Breast epithelium (tissue), 4 donors: ENCODE results near the gene SAXO1. TPM values are rescaled to one million over a fixed set of nuclear protein-coding genes. Genes with fewer than 3 reads are reported as not detected.

Experiments used
- DNase-seq, 2 donors: peaks; one replicate each; pipeline ENCODE4 v3.0.0-alpha.2; 2019; ENCODE audit warnings: low spot score in 2 of 2
- H3K27ac ChIP-seq, 2 donors: fragments of 200-600 bp; sonication (generic) in 1 of 2; one replicate each; pipeline ENCODE4 v1.5.1; 2016 to 2019; ENCODE audit warnings: mild to moderate bottlenecking in 1 of 2
- H3K27me3 ChIP-seq, 2 donors: fragments of 200-600 bp; sonication (generic) in 1 of 2; one replicate each; pipeline versions ENCODE4 v1.5.1 to v1.6.0; 2017 to 2019; ENCODE audit warnings: control low read depth in 1 of 2, mild to moderate bottlenecking in 1 of 2
- H3K36me3 ChIP-seq: fragments of 200-600 bp; one replicate; pipeline ENCODE4 v1.5.1; 2019
- H3K4me1 ChIP-seq, 2 donors: fragments of 200-600 bp; sonication (generic); one replicate each; pipeline ENCODE4 v1.5.1; 2016 to 2019; ENCODE audit warnings: control low read depth in 1 of 2
- H3K4me3 ChIP-seq, 3 donors: fragments of 200-600 bp; sonication (generic); 1 replicate in 2 of 3; 2 replicates in 1 of 3; pipeline ENCODE4 v1.5.1; 2016 to 2019; ENCODE audit warnings: mild to moderate bottlenecking in 3 of 3, moderate library complexity in 2 of 3
- H3K9me3 ChIP-seq, 2 donors: fragments of 200-600 bp; sonication (generic) in 1 of 2; one replicate each; pipeline ENCODE4 v1.5.1; 2016 to 2019; ENCODE audit warnings: control low read depth in 1 of 2
- POLR2A ChIP-seq: fragments of 450-650 bp; IDR thresholded peaks from one replicate; pipeline ENCODE4 v1.6.1; 2016; ENCODE audit warnings: antibody characterized with exemption, mild to moderate bottlenecking, moderate library complexity
- POLR2AphosphoS5 ChIP-seq, 3 donors: sonication (generic); formaldehyde crosslinking; IDR thresholded peaks; one replicate each; pipeline ENCODE4 v1.6.1; 2017; ENCODE audit warnings: antibody characterized with exemption in 3 of 3
- intact Hi-C: fragments of 100-400 bp; cut with DNase I; formaldehyde crosslinking; loops from one replicate; pipeline ENCODE4 v1.15.1; 2023; ENCODE audit warnings: low total_unique reads
- total RNA-seq, 3 donors: library from RNA; depleted of rRNA; stranded (reverse); fragments of >200 nt; gene quantifications; one replicate each; pipeline ENCODE4 v1.1.0, GENCODE V29; 2016
- TF ChIP-seq, protein P1 (sequence below), 3 donors: fragments of 450-650 bp; IDR thresholded peaks; one replicate each; pipeline ENCODE4 v1.5.1; 2016 to 2017; ENCODE audit warnings: antibody characterized with exemption in 3 of 3, mild to moderate bottlenecking in 3 of 3, moderate library complexity in 3 of 3

SAXO1 gene
- total RNA-seq, 3 donors from 2014 or later, result 0.16 to 0.29 TPM; not detected in 1

DNA sequence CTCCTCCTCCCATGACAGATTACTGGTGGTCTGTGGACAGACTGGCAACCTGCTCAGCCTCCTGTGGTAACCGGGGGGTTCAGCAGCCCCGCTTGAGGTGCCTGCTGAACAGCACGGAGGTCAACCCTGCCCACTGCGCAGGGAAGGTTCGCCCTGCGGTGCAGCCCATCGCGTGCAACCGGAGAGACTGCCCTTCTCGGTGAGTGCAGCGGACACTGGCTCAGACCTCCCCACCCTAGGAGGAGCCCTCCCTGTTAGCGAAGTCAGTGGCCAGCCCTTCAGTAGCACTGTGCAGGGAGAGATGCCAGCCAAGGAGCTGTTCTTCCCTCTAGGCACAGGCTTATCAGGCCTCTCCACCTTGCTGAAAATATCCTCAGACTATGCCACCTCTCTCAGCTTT lies 143.5 kb downstream of the SAXO1 start:
- H3K27me3 ChIP-seq, result no peaks in the 10 kb centered on the region
- TF ChIP-seq, protein P1, sequence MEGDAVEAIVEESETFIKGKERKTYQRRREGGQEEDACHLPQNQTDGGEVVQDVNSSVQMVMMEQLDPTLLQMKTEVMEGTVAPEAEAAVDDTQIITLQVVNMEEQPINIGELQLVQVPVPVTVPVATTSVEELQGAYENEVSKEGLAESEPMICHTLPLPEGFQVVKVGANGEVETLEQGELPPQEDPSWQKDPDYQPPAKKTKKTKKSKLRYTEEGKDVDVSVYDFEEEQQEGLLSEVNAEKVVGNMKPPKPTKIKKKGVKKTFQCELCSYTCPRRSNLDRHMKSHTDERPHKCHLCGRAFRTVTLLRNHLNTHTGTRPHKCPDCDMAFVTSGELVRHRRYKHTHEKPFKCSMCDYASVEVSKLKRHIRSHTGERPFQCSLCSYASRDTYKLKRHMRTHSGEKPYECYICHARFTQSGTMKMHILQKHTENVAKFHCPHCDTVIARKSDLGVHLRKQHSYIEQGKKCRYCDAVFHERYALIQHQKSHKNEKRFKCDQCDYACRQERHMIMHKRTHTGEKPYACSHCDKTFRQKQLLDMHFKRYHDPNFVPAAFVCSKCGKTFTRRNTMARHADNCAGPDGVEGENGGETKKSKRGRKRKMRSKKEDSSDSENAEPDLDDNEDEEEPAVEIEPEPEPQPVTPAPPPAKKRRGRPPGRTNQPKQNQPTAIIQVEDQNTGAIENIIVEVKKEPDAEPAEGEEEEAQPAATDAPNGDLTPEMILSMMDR (IDR thresholded peaks at IDR 0.05), result no peak
- no peak for TF ChIP-seq POLR2AphosphoS5 (IDR thresholded peaks at IDR 0.05)
- no peak for TF ChIP-seq POLR2A
- DNase-seq, result no peak
- no peak overlapping the region for H3K27ac ChIP-seq
- intact Hi-C loops, result no loop called here
- no peaks in the 10 kb centered on the region for H3K4me1 ChIP-seq
- no peak overlapping the region for H3K4me3 ChIP-seq
- H3K36me3 ChIP-seq, result no peaks in the 10 kb centered on the region
- peaks cover 0 to under 1% of the 10 kb centered on the region in 2 donors for H3K9me3 ChIP-seq

GRCh38 chr9:18888290-18888689 lies 144.7 kb downstream of the SAXO1 start:
- intact Hi-C loops, result no loop called here
- Histone ChIP-seq H3K9me3 (peaks cover 0 to under 1% of the 10 kb centered on the region in 2 donors), H3K4me3 (no peak overlapping the region), H3K36me3 (no peaks in the 10 kb centered on the region), H3K27me3 (no peaks in the 10 kb centered on the region), H3K27ac (no peak overlapping the region), H3K4me1 (no peaks in the 10 kb centered on the region)
- TF ChIP-seq POLR2A, result no peak
- no peak for TF ChIP-seq POLR2AphosphoS5 (IDR thresholded peaks at IDR 0.05)
- TF ChIP-seq, protein P1 (IDR thresholded peaks at IDR 0.05), result no peak
- DNase-seq, result no peak

DNA sequence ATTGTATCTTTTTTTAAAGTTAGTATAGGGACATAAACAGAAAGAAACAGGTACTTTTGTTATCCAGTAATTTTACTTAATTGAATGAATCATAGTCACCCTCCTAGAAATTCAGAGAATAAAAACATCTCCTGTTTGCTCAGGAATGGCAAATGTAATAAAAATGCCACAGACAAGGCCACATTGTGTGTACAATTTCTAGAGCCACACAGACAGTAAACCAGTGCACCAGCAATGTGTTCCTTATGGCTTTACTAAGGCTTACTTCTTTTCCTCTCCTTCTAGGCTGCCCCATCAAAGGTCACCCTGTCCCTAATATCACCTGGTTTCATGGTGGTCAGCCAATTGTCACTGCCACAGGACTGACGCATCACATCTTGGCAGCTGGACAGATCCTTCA lies 145.5 kb downstream of the SAXO1 start:
- peaks cover 0 to 5% of the 10 kb centered on the region in 2 donors for H3K9me3 ChIP-seq
- DNase-seq, result no peak
- no peaks in the 10 kb centered on the region for H3K4me1 ChIP-seq
- no peaks in the 10 kb centered on the region for H3K27me3 ChIP-seq
- intact Hi-C loops, result no loop called here
- TF ChIP-seq POLR2A (no peak), POLR2AphosphoS5 (IDR thresholded peaks at IDR 0.05) (no peak)
- TF ChIP-seq, protein P1 (IDR thresholded peaks at IDR 0.05), result no peak
- no peaks in the 10 kb centered on the region for H3K36me3 ChIP-seq
- no peak overlapping the region for H3K4me3 ChIP-seq
- no peak overlapping the region for H3K27ac ChIP-seq

DNA sequence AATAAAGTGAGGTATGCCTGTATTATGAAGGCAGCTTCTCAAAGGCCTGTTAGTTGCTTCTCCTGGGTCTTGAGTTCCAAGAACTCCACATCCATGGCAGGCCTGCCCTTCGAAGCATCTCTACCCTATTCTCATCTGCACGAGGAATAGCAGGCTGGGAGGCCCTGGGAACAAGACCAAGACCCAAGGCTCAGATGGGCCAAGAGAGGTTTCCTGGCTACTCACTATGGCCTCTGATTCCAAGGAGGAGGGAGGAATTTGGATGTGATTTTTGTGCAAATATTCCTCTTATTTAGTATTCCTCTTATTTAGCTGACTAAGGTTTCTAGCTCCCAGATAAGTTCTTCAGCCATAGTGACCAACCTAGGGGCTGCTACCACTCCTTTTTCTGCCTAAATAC lies 151.3 kb downstream of the SAXO1 start:
- TF ChIP-seq, protein P1 (IDR thresholded peaks at IDR 0.05), result no peak
- TF ChIP-seq POLR2A, result no peak
- no peak for TF ChIP-seq POLR2AphosphoS5 (IDR thresholded peaks at IDR 0.05)
- no peak for DNase-seq
- H3K27ac ChIP-seq, result no peak overlapping the region
- H3K9me3 ChIP-seq, result peaks cover 0 to 5% of the 10 kb centered on the region in 2 donors
- H3K27me3 ChIP-seq, result no peaks in the 10 kb centered on the region
- no peak overlapping the region for H3K4me3 ChIP-seq
- no peaks in the 10 kb centered on the region for H3K36me3 ChIP-seq
- intact Hi-C loops, result no loop called here
- no peaks in the 10 kb centered on the region for H3K4me1 ChIP-seq

DNA sequence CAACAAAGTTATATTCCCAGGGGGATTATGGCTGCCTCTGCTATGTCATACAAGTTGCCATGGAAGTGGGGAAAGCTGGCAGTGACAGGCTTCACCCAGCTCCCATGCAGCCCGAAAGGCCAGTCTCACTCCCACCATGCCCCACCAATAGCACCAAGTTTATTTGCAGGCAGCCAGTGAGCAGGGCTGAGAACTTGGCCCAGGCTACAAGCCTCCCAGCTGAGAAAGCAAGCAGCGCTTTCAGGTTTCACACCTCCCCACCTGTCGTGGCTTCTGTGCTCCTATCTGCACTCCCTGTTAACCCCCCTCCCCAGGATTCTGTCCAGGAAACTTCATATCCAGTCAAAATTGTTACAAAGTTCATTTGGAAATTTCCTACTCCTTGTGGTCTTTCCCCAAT lies 155.0 kb downstream of the SAXO1 start:
- no peaks in the 10 kb centered on the region for H3K36me3 ChIP-seq
- DNase-seq, result no peak
- no peaks in the 10 kb centered on the region for H3K27me3 ChIP-seq
- intact Hi-C loops, result no loop called here
- H3K27ac ChIP-seq, result no peak overlapping the region
- H3K4me3 ChIP-seq, result no peak overlapping the region
- TF ChIP-seq POLR2A (no peak), POLR2AphosphoS5 (IDR thresholded peaks at IDR 0.05) (no peak)
- TF ChIP-seq, protein P1 (IDR thresholded peaks at IDR 0.05), result no peak
- peaks cover 0 to 8% of the 10 kb centered on the region in 2 donors for H3K9me3 ChIP-seq
- no peaks in the 10 kb centered on the region for H3K4me1 ChIP-seq

Other genes with a start within 250 kb of the SAXO1 start
- gene RRAGA, start 16.2 kb upstream of the SAXO1 start, total RNA-seq, result 10 to 100 TPM; 39.1 to 48.6 (median 43.6) TPM
- 10 to 100 TPM in 2 of 3 donors, 1 to 10 TPM in 1; 8.5 to 14.0 (median 10.5) TPM for gene HAUS6, start 69.7 kb upstream of the SAXO1 start, total RNA-seq
- 1,000 to 10,000 TPM in 2 of 3 donors, 100 to 1,000 TPM in 1; 258 to 1,598 (median 1,157) TPM for gene PLIN2, start 94.3 kb upstream of the SAXO1 start, total RNA-seq
- gene DENND4C, start 197.5 kb upstream of the SAXO1 start, total RNA-seq, result 100 to 1,000 TPM; 146 to 158 (median 148) TPM